ENCODE results near the gene GPR15LG.
"Not testable (repeated sequence)": the region's sequence is repeated elsewhere in the genome, so short reads cannot be mapped to it uniquely, and the experiment has no call there.

Gene GPR15LG

GRCh38 chr10:84164442-84164841, 9.2 kb upstream of the GPR15LG start:
- in situ Hi-C loops (cut with MboI; ENCODE audit: low sequenced_read_pairs), result no loop called here

GRCh38 chr10:84166620-84167288, 6.8 kb upstream of the GPR15LG start:
- in situ Hi-C loops (cut with MboI; ENCODE audit: low sequenced_read_pairs), result no loop called here

- in situ Hi-C loops (cut with MboI; ENCODE audit: low sequenced_read_pairs), result not testable (repeated sequence)
Observed at GRCh38 chr10:84167289-84167653, 6.3 kb upstream of the GPR15LG start.

- in situ Hi-C loops (cut with MboI; ENCODE audit: low sequenced_read_pairs), result not testable (repeated sequence)
Observed at GRCh38 chr10:84168382-84168781, 5.2 kb upstream of the GPR15LG start.

GRCh38 chr10:84171237-84171636, 2.4 kb upstream of the GPR15LG start:
- in situ Hi-C loops (cut with MboI; ENCODE audit: low sequenced_read_pairs), result not testable (repeated sequence)

- in situ Hi-C loops (cut with MboI; ENCODE audit: low sequenced_read_pairs), result not testable (repeated sequence)
Observed at GRCh38 chr10:84171700-84172466, 1.7 kb upstream of the GPR15LG start.

GRCh38 chr10:84172467-84173356, 889 bp upstream of the GPR15LG start:
- in situ Hi-C loops (cut with MboI; ENCODE audit: low sequenced_read_pairs), result no loop called here

GRCh38 chr10:84175436-84175835, 1.8 kb downstream of the GPR15LG start:
- in situ Hi-C loops (cut with MboI; ENCODE audit: low sequenced_read_pairs), result no loop called here

- in situ Hi-C loops (cut with MboI; ENCODE audit: low sequenced_read_pairs), result no loop called here
Observed at GRCh38 chr10:84176351-84176750, 2.8 kb downstream of the GPR15LG start.

- in situ Hi-C loops (cut with MboI; ENCODE audit: low sequenced_read_pairs), result no loop called here
Observed at GRCh38 chr10:84176836-84177474, 3.4 kb downstream of the GPR15LG start.

- in situ Hi-C loops (cut with MboI; ENCODE audit: low sequenced_read_pairs), result no loop called here
Observed at GRCh38 chr10:84177541-84178141, 4.0 kb downstream of the GPR15LG start.

- in situ Hi-C loops (cut with MboI; ENCODE audit: low sequenced_read_pairs), result no loop called here
Observed at GRCh38 chr10:84178160-84178609, 4.6 kb downstream of the GPR15LG start.

GRCh38 chr10:84179059-84179710, 5.6 kb downstream of the GPR15LG start:
- in situ Hi-C loops (cut with MboI; ENCODE audit: low sequenced_read_pairs), result no loop called here

- in situ Hi-C loops (cut with MboI; ENCODE audit: low sequenced_read_pairs), result not testable (repeated sequence)
Observed at GRCh38 chr10:84180386-84180785, 6.8 kb downstream of the GPR15LG start.

- in situ Hi-C loops (cut with MboI; ENCODE audit: low sequenced_read_pairs), result no loop called here
Observed at GRCh38 chr10:84181631-84182030, 8.0 kb downstream of the GPR15LG start.

GRCh38 chr10:84184517-84184916, 10.9 kb downstream of the GPR15LG start:
- in situ Hi-C loops (cut with MboI; ENCODE audit: low sequenced_read_pairs), result no loop called here

- in situ Hi-C loops (cut with MboI; ENCODE audit: low sequenced_read_pairs), result no loop called here
Observed at GRCh38 chr10:84185526-84186175, 12.1 kb downstream of the GPR15LG start.

- in situ Hi-C loops (cut with MboI; ENCODE audit: low sequenced_read_pairs), result no loop called here
Observed at GRCh38 chr10:84188815-84189214, 15.2 kb downstream of the GPR15LG start.

- in situ Hi-C loops (cut with MboI; ENCODE audit: low sequenced_read_pairs), result no loop called here
Observed at GRCh38 chr10:84190621-84191020, 17.0 kb downstream of the GPR15LG start.
